HG03354 (cell line): ENCODE measurements around the gene GNGT2.
"Not testable (repeated sequence)": the region's sequence is repeated elsewhere in the genome, so short reads cannot be mapped to it uniquely, and the experiment has no call there.

ENCODE experiments used
- ATAC-seq: cut with Tn5 transposase; IDR thresholded peaks from one replicate; pipeline ENCODE4 v1.9.1; 2021; ENCODE audit warnings: mild to moderate bottlenecking; ENCODE audit not compliant: unreplicated experiment, poor library complexity, severe bottlenecking

Gene GNGT2

DNA sequence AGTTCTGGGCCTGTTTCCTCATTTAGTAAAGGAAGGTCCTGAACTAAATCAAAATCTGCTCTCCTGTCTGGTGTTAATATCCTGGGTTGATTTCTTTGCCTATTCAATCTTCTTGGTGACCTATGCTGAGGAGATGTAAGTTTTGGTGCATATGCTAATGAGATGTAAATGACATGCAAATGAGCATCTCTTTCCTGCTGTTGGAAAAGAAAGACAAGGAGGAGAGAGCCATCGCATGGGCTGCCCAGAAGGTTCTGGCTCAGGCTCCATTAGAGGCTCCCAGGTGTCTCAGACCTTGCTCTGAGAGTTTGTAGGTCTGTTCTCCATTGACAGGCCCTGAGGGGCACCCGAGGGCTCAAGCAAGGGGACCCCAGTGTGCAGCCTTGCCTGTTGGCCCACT is 3.5 kb upstream of the GNGT2 start:
- ATAC-seq: no peak

- peak; percentile 28 for ATAC-seq
Measured at GRCh38 chr17:49213399-49213798, 3.0 kb upstream of the GNGT2 start.

DNA sequence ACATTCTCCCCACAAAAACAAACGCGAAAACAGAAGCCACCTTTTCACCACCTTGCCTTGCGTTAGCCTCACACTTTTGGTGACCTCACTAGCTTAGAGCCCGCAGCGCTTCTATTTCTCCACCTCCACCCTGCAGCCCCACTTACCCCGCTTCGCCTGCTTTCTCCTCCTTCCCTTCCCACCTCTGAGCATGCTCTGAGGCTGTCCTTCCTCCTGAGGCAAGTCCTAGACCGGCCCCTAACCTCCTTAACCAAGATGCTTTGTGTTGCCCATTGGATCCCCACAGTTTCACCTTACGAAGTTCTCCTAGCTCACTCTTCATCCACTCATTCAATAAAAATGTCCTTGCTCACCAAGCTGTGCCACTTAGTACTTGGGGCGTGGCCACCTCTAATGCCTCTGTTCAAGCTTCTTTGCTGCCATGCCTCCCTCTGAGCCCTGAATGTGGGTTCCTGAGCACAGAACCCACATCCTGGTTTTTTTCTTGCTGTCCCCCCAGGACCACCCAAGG is 1.3 kb downstream of the GNGT2 start:
- ATAC-seq: no peak

- ATAC-seq: no peak
Measured at GRCh38 chr17:49204516-49204915, 5.9 kb downstream of the GNGT2 start.

DNA sequence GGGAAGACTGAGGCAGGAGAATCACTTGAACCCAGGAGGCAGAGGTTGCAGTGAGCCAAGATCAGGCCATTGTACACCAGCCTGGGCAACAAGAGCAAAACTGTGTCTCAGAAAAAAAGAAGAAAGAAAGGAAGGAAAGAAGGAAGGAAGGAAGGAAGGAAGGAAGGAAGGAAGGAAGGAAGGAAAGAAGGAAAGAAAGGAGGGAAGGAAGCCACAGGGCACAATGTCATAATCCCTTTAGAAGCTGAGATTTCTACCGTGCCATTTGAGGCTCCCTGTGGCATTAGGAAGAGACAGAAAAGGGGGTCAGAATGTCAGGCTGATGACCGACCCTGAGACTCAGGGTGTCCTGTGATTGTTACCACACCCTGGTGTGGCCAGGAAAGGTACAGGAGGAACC is 6.6 kb downstream of the GNGT2 start:
- ATAC-seq: no peak

DNA sequence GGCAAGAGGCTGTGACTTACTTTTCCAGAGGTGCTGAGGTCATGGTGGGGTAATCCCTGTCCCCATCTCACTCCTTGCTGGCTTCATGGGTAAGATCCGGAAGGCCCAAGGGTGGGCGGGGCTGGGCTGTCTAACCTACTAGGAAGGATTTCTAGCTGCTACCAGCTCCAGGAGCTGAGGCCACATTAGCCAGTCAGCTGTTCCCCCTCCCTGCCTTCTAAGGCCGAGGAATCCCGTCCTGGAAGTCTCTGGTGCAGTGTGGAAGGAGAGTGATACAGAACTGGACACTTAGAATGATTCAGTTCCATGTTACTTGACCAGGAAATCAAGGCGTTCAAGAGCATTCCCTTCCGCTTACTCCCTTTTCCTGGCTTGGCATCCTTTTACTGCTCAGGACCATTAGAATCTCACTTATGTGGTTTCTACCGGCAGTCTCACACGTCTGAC is 8.9 kb downstream of the GNGT2 start:
- ATAC-seq: no peak

DNA sequence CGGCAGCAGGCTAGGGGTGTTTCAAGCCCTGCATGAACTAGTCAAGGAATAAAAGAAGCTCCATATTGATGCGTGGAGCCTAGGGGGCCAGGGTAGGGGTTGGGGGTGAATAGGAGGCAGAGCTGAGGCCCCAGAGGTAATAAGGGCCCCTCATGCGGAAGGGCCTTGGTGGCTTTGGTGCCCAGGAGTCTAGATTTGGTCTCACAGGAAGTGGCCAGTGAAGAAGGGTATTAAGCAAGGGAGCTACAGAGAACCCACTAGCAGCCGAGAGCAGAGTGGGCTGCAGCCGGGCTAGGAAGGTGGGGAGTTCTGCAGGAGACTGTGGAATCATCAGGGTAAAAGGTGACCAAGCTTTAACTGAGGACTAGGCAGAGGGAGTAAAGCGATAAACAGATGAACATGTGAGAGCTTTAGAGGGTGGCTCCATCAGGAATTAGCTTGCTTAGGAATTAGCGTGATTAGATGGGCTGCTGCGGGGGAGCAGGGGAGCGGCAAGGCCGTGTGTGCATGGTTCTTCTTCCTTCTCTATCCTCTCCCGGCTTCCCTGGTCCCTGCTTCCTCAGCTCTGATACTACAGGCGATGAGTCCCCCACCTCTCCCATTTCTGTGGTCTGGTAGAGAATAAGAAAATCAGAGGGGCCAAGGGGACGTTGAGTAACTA is 9.8 kb downstream of the GNGT2 start:
- no peak for ATAC-seq

- no peak for ATAC-seq
Measured at GRCh38 chr17:49198211-49198610, 12.2 kb downstream of the GNGT2 start.

DNA sequence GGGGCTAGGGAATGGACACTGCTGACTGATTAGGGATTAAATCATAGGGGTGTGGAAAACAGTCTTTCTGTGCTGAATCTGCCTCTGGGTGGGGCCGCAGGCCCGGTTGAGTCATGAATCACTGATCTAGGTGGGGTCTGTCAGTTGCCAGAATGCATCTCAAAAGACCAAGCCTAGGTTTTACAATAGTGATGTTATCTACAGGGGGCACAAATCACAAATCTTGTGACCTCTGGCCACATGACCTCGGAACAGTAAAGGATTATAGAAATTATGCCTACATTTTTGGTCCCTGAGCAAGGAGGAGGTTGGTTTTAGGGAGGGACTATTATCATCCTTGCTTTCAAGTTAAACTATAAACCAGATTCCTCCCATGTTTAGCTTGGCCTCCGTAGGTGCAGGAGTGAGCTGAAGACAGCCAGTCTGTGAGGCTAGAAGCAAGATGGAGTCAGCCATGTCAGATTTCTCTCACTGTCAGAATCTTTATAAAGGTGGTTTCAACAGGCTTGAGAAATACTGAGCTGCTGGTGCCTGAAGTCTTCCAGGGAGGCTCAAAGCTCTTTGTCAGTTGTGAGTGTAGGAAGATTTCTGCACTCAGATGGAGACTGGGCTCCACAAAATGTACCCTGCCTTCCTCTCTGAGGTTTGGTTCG is 12.9 kb downstream of the GNGT2 start:
- ATAC-seq: no peak

- ATAC-seq: no peak
Measured at GRCh38 chr17:49196520-49196919, 13.9 kb downstream of the GNGT2 start.

DNA sequence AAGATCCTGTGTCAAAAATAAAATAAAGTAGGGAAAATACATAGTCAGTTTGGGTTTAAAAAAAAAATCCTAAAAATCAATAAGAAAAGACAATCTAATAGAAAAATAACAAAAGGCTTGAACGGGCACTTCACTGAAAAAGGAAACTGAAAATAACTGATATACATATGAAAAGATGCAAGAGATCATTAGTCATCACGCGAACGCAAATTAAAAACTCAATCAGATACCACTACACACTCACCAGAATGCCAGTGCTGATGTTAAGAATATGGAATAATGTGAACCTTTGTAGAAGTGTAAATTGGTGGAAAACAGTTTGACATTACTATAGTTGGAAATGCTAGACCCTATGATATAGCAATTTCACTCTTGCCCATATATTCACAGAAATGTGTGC is 14.6 kb downstream of the GNGT2 start:
- no peak for ATAC-seq

DNA sequence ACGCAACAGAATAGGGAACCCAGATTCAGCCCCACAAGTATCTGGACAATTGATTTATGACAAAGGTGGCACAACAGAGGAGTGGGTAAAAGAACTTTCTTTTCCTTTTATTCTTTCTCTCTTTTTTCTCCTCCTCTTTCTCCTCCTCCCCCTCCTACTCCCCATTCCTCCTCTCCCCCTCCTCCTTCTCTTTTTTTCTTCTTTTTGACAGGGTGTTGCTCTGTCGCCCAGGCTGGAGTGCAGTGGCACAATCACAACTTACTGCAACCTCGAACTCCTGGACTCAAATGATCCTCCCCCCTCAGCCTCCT is 16.1 kb downstream of the GNGT2 start:
- ATAC-seq: no peak

DNA sequence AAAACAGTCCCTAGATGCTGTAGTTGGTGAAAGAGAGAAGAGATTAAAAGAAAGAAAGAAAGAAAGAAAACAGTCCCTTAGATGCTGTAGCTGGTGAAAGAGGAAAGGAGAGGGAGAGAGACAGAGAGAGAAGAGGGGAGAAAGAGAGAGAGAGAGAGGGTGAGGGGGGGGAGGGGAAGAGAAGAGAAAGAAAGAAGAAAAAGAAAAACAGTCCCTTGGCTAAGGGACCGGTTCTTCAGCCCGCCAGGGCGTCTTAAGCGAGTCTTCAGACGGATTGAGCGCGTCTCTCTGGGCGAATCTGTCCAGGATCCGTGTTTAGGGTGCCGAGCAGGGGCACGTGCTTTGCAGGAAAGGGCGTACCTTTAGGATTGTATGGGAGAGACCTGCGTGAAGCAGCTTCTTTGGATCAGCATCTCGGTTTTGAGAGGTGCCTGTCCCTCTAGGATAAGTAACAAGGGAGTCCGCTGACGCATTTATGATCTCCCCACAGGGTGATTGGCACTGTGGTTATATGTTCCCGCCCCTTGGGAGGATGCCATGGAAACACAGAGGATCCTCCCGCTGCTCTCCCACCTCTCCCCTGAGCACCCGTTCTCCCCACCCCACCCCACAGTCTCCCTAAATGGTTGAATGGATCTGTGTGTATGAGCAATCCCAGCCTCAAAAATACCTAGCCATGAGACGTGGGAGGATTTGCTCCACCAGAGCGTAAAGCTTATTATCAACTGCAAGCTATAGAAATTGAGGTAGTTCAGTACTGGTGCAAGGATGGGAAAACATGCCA is 16.7 kb downstream of the GNGT2 start:
- no peak for ATAC-seq

DNA sequence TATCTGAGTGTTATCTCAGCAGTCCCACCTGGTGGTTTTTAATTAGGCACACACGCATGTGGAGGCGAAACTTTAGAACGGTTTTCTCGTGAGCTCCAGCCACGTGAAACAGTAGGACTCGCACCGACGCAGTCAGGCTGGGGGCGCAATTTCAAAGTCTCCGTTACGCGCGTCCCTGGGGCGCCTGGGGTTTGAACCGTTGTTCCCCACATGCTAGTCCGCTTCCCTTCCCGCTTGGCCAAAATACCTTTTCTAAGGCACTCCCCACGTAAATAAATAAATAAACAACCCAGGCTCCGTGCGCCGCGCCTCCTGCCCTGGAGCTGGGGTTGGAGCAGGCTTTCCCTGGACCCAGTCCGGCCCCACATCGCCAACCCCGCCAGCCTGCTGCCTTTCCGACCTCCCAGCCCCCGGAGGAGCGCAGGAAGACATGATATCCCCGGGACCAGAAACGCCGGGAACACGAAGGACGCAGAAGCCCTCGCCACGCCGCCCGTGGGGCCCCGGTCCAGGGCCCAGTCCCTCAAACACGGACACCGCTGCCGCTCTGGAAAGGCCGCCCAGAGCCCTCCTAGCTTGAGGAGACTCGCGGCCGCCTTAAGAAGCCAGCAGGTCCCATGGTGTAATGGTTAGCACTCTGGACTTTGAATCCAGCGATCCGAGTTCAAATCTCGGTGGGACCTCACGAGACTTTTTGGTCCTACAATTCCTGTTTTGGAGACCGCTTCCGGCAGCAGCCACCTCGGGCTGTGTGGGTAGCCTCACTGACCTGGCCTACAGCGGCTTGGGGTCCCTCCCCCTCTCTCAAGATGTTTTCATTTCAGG is 18.2 kb downstream of the GNGT2 start:
- ATAC-seq: peak; percentile 63

GRCh38 chr17:49191409-49191916 is 18.9 kb downstream of the GNGT2 start:
- peak; percentile 3 for ATAC-seq

DNA sequence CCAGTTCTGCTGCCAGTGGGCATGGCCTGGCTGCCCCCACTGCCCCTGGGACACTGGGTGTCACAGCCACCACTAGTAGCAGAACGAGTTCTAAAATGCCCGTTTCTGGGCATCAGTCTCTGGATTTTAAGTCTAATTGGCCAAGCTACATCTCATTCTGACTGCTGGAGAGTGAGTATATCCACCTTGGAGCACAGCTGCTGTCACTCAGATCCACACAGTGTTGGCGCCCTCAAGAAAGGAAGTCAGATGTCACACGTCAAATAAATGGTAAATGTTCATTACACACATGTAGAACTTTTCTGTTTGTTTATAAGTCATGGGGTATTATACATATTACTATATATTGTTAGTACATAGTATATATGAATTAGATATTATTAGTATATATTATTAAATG is 19.4 kb downstream of the GNGT2 start:
- no peak for ATAC-seq

DNA sequence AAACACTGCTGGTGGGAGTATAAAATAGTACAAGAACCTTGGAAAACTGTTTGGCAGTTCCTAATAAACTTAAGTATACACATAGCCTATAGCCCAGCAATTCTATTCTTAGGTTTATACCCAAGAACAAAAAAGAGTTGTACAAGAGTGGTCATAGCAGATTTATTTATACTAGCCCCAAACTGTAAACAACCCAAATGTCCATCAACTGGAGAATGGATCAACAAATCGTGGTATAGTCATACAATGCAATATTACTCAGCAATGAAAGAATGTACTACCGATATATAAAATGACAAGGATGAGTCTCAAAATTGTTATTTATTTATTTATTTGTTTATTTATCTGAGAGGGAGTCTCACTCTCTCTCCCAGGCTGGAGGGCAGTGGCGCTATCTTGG is 23.1 kb downstream of the GNGT2 start:
- no peak for ATAC-seq

DNA sequence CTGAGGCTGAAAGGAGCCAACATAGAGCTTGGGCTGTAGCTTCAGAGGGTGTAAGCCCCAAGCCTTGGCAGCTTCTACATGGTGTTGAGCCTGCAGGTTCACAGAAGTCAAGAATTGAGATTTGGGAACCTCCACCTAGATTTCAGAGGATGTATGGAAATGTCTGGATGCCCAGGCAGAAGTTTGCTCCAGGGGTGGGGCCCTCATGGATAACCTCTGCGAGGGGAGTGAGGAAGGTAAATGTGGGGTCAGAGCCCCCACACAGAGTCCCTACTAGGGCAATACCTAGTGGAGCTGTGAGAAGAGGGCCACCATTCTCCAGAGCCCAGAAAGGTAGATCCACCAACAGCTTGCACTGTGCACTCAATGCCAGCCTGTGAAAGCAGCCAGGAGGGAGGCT is 25.0 kb downstream of the GNGT2 start:
- not testable (repeated sequence) for ATAC-seq

DNA sequence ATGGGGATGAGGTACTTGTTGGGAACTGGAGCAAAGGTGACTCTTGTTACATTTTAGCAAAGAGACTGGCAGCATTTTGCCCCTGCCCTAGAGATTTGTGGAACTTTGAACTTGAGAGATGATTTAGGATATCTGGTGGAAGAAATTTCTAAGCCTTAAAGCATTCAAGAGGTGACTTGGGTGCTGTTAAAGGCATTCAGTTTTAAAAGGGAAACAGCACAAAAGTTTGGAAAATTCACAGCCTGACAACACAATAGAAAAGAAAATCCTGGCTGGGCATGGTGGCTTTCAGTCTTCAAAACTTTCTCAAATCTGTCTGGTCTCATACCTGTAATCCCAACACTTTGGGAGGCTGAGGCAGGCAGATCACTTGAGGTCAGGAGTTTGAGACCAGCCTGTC is 25.9 kb downstream of the GNGT2 start:
- ATAC-seq: not testable (repeated sequence)

GRCh38 chr17:49183801-49184200 is 26.6 kb downstream of the GNGT2 start:
- ATAC-seq: no peak
